Mucosa of descending colon (tissue), 3 donors: ENCODE results near the gene STEAP2. TPM values are rescaled to one million over a fixed set of nuclear protein-coding genes. Genes with fewer than 3 reads are reported as not detected.
"Not testable (repeated sequence)": the region's sequence is repeated elsewhere in the genome, so short reads cannot be mapped to it uniquely, and the experiment has no call there.

ENCODE experiments used
- ATAC-seq: fragments of 200-7000 bp; cut with Tn5 transposase; one replicate; pipeline ENCODE4 v1.9.1; 2020; ENCODE audit warnings: mild to moderate bottlenecking, moderate library complexity
- DNase-seq, 3 donors: peaks; one replicate each; pipeline ENCODE4 v3.0.0-alpha.2; 2020
- H3K36me3 ChIP-seq: fragments of 200-600 bp; one replicate; pipeline ENCODE4 v1.8.0; 2021; ENCODE audit warnings: low read depth, mild to moderate bottlenecking
- H3K4me1 ChIP-seq: fragments of 200-600 bp; one replicate; pipeline ENCODE4 v1.8.0; 2021; ENCODE audit warnings: low read depth, mild to moderate bottlenecking
- H3K4me3 ChIP-seq: fragments of 200-600 bp; one replicate; pipeline ENCODE4 v1.8.0; 2021; ENCODE audit warnings: mild to moderate bottlenecking
- H3K9me3 ChIP-seq: fragments of 200-600 bp; one replicate; pipeline ENCODE4 v1.8.0; 2021; ENCODE audit warnings: mild to moderate bottlenecking
- CTCF ChIP-seq: fragments of 200-600 bp; IDR thresholded peaks from one replicate; pipeline ENCODE4 v1.8.0; 2022; ENCODE audit warnings: antibody characterized with exemption, mild to moderate bottlenecking
- intact Hi-C, 2 donors: fragments of 100-400 bp; cut with DNase I in 1 of 2; cut with micrococcal nuclease in 1 of 2; formaldehyde crosslinking; loops; one replicate each; pipeline versions ENCODE4 v1.11.0 to v1.11.1; 2022; cut with DNase I, micrococcal nuclease
- total RNA-seq, 3 donors: library from RNA; stranded (reverse); fragmentation: NEBNext Ultra II Directional in 2 of 3; extraction: Animal tissue kit (Norgen Biotek cat#: 25700) in 2 of 3; gene quantifications; one replicate each; pipeline versions ENCODE4 v1.2.1 to v1.2.4, GENCODE V29; 2021 to 2023
- donor health status: DM: no; HTN: no; CAD: no; lungs with moderate emphysema.
- donor health status: DM: no; HTN: no; CAD: no.
- donor health status: DM: no; HTN: yes; CAD: no.

STEAP2 gene
- total RNA-seq, 3 donors from 2014 or later, result 22.2 to 26.3 (median 23.1) TPM

GRCh38 chr7:90181485-90181884 is 30.1 kb upstream of the STEAP2 start:
- H3K9me3 ChIP-seq, result no peaks in the 10 kb centered on the region
- H3K36me3 ChIP-seq, result no peaks in the 10 kb centered on the region
- DNase-seq, result no peak
- H3K4me1 ChIP-seq, result no peaks in the 10 kb centered on the region
- ATAC-seq, result no peak
- intact Hi-C loops, result no loop called here
- no peak for TF ChIP-seq CTCF
- H3K4me3 ChIP-seq, result no peak overlapping the region

- H3K4me3 ChIP-seq, H3K4me1 ChIP-seq, intact Hi-C loops, H3K9me3 ChIP-seq, H3K36me3 ChIP-seq, DNase-seq, ATAC-seq: not testable (repeated sequence)
Observed at GRCh38 chr7:90186290-90186689, 25.2 kb upstream of the STEAP2 start.

GRCh38 chr7:90187507-90188050 is 24.0 kb upstream of the STEAP2 start:
- TF ChIP-seq CTCF, result no peak
- ATAC-seq, result no peak
- no peaks in the 10 kb centered on the region for H3K9me3 ChIP-seq
- H3K36me3 ChIP-seq, result no peaks in the 10 kb centered on the region
- H3K4me1 ChIP-seq, result no peaks in the 10 kb centered on the region
- intact Hi-C loops, result no loop called here
- DNase-seq, result no peak
- H3K4me3 ChIP-seq, result no peak overlapping the region

GRCh38 chr7:90188281-90188680 is 23.3 kb upstream of the STEAP2 start:
- peak; percentile 100 for ATAC-seq
- intact Hi-C loops, result no loop called here
- Histone ChIP-seq H3K4me3 (no peak overlapping the region), H3K9me3 (no peaks in the 10 kb centered on the region), H3K36me3 (no peaks in the 10 kb centered on the region), H3K4me1 (no peaks in the 10 kb centered on the region)
- no peak for TF ChIP-seq CTCF
- peak; percentile 55 to 77 (median 62) for DNase-seq

- no peaks in the 10 kb centered on the region for H3K36me3 ChIP-seq
- no peaks in the 10 kb centered on the region for H3K9me3 ChIP-seq
- DNase-seq, result no peak
- TF ChIP-seq CTCF, result no peak
- ATAC-seq, result no peak
- H3K4me1 ChIP-seq, result no peaks in the 10 kb centered on the region
- no peak overlapping the region for H3K4me3 ChIP-seq
- intact Hi-C loops, result no loop called here
Observed at GRCh38 chr7:90190995-90191394, 20.5 kb upstream of the STEAP2 start.

- Histone ChIP-seq H3K9me3 (no peaks in the 10 kb centered on the region), H3K4me3 (no peak overlapping the region), H3K36me3 (no peaks in the 10 kb centered on the region), H3K4me1 (no peaks in the 10 kb centered on the region)
- no peak for DNase-seq
- intact Hi-C loops, result no loop called here
- no peak for ATAC-seq
- TF ChIP-seq CTCF, result no peak
Observed at GRCh38 chr7:90191648-90192047, 19.9 kb upstream of the STEAP2 start.
